Sigmoid colon (tissue), 7 donors: ENCODE data around the gene SDK1. TPM values are rescaled to one million over a fixed set of nuclear protein-coding genes. Genes with fewer than 3 reads are reported as not detected.

Experiments used
- DNase-seq: peaks from one replicate; pipeline ENCODE4 v3.0.0-alpha.2; 2019
- H3K27ac ChIP-seq, 4 donors: fragments of 200-600 bp; sonication (generic); one replicate each; pipeline ENCODE4 v1.5.1; 2016 to 2019; ENCODE audit warnings: mild to moderate bottlenecking in 1 of 4
- H3K27me3 ChIP-seq, 3 donors: fragments of 200-600 bp; sonication (generic); one replicate each; pipeline ENCODE4 v1.5.1; 2019; ENCODE audit warnings: mild to moderate bottlenecking in 1 of 3
- H3K36me3 ChIP-seq, 4 donors: fragments of 200-600 bp; sonication (generic); one replicate each; pipeline ENCODE4 v1.5.1; 2016 to 2019
- H3K4me1 ChIP-seq, 4 donors: fragments of 200-600 bp; sonication (generic); one replicate each; pipeline ENCODE4 v1.5.1; 2017 to 2019
- H3K4me3 ChIP-seq, 4 donors: fragments of 200-600 bp; sonication (generic); one replicate each; pipeline ENCODE4 v1.5.1; 2017 to 2019; ENCODE audit warnings: mild to moderate bottlenecking in 2 of 4, moderate library complexity in 1 of 4
- H3K9me3 ChIP-seq, 4 donors: fragments of 200-600 bp in 3 of 4; sonication (generic) in 3 of 4; one replicate each; pipeline versions ENCODE4 v1.5.1 to v1.6.1; 2013 to 2019
- EP300 ChIP-seq, 4 donors: sonication (generic); formaldehyde crosslinking; IDR thresholded peaks; one replicate each; pipeline ENCODE4 v1.6.1; 2017; ENCODE audit warnings: antibody characterized with exemption in 4 of 4
- POLR2A ChIP-seq, 2 donors: fragments of 450-650 bp; IDR thresholded peaks; one replicate each; pipeline ENCODE4 v1.6.1; 2016; ENCODE audit warnings: antibody characterized with exemption in 2 of 2, mild to moderate bottlenecking in 2 of 2, moderate library complexity in 2 of 2
- POLR2AphosphoS5 ChIP-seq, 4 donors: sonication (generic); formaldehyde crosslinking; IDR thresholded peaks; one replicate each; pipeline ENCODE4 v1.6.1; 2017; ENCODE audit warnings: antibody characterized with exemption in 4 of 4
- WGBS, 2 donors: extraction: QIAGEN DNeasy Blood & Tissue Kit; methylation state at CpG; one replicate each; pipeline ENCODE4 v1.1.7; 2013; 5-methylcytosine and 5-hydroxymethylcytosine counted together
- intact Hi-C: fragments of 100-400 bp; cut with DNase I; formaldehyde crosslinking; loops from one replicate; pipeline ENCODE4 v1.15.1; 2023
- polyA plus RNA-seq, 3 donors: library from polyadenylated mRNA; stranded (reverse); fragments of 200-250 nt; gene quantifications; one replicate each; pipeline ENCODE4 v1.2.3, GENCODE V29; 2013
- total RNA-seq, 4 donors: library from RNA; depleted of rRNA; stranded (reverse); fragments of >200 nt; gene quantifications; one replicate each; pipeline ENCODE4 v1.1.0, GENCODE V29; 2016
- TF ChIP-seq, protein P1 (sequence below), 4 experiments: fragments of 450-650 bp in 3 of 4; fragments of 200-600 bp in 1 of 4; IDR thresholded peaks; one replicate each; pipeline ENCODE4 v1.5.1; 2016 to 2019; ENCODE audit warnings: antibody characterized with exemption in 4 of 4, mild to moderate bottlenecking in 3 of 4, moderate library complexity in 2 of 4
- donor health status: healthy with polysubstance abuse.
- donor health status: Bipolar disorder and iron deficiency.
- donor health status: healthy.

The SDK1 gene
- total and polyA plus RNA-seq, 7 donors = under 0.01 to 23.0 (median 10.0) TPM; not detected in 1

DNA sequence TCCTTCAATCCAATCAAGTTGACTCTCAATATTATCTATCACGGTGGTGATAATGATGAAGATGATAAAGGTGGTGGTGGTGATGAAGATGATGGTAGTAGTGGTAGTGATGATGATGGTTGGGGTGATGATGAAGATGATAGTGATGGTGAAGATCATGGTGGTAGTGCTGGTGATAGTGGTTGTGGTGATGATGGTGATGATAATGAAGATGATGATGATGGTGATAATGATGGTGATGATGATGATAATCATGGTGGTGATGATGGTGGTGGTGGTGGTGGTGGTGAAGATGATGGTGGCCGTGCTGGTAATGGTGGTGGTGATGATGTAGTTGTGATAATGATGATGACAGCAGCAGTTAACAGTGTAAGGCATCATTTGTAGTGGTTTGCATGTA is 29.8 kb upstream of the SDK1 start:
- no peaks in the 10 kb centered on the region for H3K9me3 ChIP-seq
- H3K4me1 ChIP-seq = no peaks in the 10 kb centered on the region
- no peak for DNase-seq
- H3K27ac ChIP-seq = no peak overlapping the region
- intact Hi-C loops = no loop called here
- WGBS, 2 donors = 84 to 87% methylated on average over 2 of the region's 2 CpGs
- H3K4me3 ChIP-seq = no peak overlapping the region
- H3K36me3 ChIP-seq = no peaks in the 10 kb centered on the region
- H3K27me3 ChIP-seq = no peaks in the 10 kb centered on the region
- TF ChIP-seq POLR2A (IDR thresholded peaks at IDR 0.05) (no peak), POLR2AphosphoS5 (IDR thresholded peaks at IDR 0.05) (no peak), EP300 (IDR thresholded peaks at IDR 0.05) (no peak)
- TF ChIP-seq, protein P1, sequence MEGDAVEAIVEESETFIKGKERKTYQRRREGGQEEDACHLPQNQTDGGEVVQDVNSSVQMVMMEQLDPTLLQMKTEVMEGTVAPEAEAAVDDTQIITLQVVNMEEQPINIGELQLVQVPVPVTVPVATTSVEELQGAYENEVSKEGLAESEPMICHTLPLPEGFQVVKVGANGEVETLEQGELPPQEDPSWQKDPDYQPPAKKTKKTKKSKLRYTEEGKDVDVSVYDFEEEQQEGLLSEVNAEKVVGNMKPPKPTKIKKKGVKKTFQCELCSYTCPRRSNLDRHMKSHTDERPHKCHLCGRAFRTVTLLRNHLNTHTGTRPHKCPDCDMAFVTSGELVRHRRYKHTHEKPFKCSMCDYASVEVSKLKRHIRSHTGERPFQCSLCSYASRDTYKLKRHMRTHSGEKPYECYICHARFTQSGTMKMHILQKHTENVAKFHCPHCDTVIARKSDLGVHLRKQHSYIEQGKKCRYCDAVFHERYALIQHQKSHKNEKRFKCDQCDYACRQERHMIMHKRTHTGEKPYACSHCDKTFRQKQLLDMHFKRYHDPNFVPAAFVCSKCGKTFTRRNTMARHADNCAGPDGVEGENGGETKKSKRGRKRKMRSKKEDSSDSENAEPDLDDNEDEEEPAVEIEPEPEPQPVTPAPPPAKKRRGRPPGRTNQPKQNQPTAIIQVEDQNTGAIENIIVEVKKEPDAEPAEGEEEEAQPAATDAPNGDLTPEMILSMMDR (IDR thresholded peaks at IDR 0.05) = no peak

DNA sequence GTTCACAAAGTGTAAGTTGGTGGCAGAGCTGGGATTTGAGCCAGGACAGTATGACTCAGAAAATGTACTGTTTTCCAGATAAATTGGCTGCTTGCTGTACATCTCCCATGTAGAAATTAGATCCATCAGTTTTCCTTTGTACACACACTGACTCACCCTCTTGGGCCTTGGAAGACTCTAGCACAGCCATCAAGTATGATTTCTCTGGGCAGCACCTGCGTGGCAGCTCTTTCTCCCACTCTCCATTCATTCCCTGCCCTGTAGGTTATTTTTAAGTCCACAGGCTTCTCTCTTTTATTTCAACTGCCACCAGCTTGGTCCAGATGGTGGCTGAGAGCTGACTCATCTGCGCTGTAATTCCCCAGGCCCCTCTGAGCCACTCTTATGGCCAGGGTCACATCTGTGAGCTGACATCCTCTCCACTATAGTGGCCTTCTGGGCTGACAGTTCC is 28.3 kb upstream of the SDK1 start:
- TF ChIP-seq POLR2A (IDR thresholded peaks at IDR 0.05) (no peak), POLR2AphosphoS5 (IDR thresholded peaks at IDR 0.05) (no peak), EP300 (IDR thresholded peaks at IDR 0.05) (no peak)
- TF ChIP-seq, protein P1 (IDR thresholded peaks at IDR 0.05) = no peak
- no peak for DNase-seq
- H3K27me3 ChIP-seq = no peaks in the 10 kb centered on the region
- no peaks in the 10 kb centered on the region for H3K9me3 ChIP-seq
- H3K4me1 ChIP-seq = no peaks in the 10 kb centered on the region
- 70 to 78% methylated on average over 2 of the region's 2 CpGs for WGBS, 2 donors
- H3K27ac ChIP-seq = no peak overlapping the region
- no peak overlapping the region for H3K4me3 ChIP-seq
- intact Hi-C loops = no loop called here
- no peaks in the 10 kb centered on the region for H3K36me3 ChIP-seq

DNA sequence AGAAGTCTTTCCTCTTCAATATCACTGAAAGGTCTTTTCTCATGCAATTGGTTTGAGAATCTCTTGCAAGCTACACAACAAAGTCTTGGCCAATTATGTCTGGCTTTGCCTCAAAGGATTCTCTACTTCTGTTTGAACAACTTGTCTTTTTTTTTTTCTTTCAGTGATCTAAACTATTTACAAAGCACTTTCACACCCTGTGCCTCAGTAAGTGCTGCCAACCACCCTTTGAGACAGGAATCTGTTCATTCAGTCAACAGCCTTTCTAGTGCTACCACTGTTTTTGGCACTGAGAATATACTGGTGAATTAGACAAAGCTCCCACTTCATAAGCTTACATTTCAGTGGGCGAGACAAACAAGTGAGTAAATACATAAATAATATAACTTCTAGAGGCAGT is 26.9 kb upstream of the SDK1 start:
- intact Hi-C loops = no loop called here
- Histone ChIP-seq H3K27ac (no peak overlapping the region), H3K4me1 (no peaks in the 10 kb centered on the region), H3K27me3 (no peaks in the 10 kb centered on the region), H3K9me3 (no peaks in the 10 kb centered on the region), H3K36me3 (no peaks in the 10 kb centered on the region), H3K4me3 (no peak overlapping the region)
- TF ChIP-seq, protein P1 (IDR thresholded peaks at IDR 0.05) = no peak
- TF ChIP-seq POLR2A (IDR thresholded peaks at IDR 0.05) = no peak
- TF ChIP-seq EP300 (IDR thresholded peaks at IDR 0.05) = no peak
- no peak for TF ChIP-seq POLR2AphosphoS5 (IDR thresholded peaks at IDR 0.05)
- WGBS, 2 donors = 82 to 92% methylated on average over 1 of the region's 1 CpG
- DNase-seq = no peak

DNA sequence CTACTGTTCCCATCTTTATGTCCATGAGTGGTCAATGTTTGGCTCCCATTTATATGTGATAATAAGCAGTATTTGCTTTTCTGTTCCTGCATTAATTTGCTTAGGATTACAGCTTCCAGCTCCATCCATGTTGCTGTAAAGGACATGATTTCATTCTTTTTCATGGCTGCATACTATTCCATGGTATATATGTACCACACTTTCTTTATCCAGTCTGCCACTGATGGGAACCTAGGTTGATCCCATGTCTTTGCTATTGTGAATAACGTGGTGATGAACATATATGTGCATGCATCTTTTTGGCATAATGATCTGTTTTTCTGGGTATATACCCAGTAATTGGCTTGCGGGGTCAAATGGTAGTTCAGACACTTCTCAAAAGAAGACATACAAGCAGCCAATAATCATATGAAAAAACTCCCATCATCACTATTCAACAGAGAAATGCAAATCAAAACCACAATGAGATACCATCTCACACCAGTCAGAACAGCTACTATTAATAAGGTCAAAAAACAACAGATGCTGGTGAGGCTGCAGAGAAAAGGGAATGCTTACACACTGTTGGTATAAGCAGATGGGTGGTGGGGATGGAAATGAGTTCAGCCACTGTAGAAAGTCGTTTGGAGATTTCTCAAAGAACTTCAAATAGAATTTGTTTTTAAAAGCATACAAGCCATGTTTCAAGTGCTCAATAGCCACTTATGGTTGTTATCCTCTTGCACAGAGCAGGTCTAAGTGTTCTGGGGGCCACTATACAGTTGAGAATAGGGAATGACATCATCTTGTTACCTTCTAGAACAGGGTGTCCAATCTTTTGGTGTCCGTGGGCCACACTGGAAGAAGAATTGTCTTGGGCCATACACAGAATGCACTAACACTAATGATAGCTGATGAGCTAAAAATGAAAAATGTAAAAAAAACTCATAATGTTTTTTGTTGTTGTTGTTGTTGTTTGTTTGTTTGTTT is 23.2 kb upstream of the SDK1 start:
- no peak for DNase-seq
- TF ChIP-seq EP300 (IDR thresholded peaks at IDR 0.05) (no peak), POLR2A (IDR thresholded peaks at IDR 0.05) (no peak), POLR2AphosphoS5 (IDR thresholded peaks at IDR 0.05) (no peak)
- TF ChIP-seq, protein P1 (IDR thresholded peaks at IDR 0.05) = no peak
- no peak overlapping the region for H3K27ac ChIP-seq
- intact Hi-C loops = no loop called here
- no peaks in the 10 kb centered on the region for H3K9me3 ChIP-seq
- no peaks in the 10 kb centered on the region for H3K36me3 ChIP-seq
- no peak overlapping the region for H3K4me3 ChIP-seq
- WGBS, 2 donors = 67 to 70% methylated on average over 4 of the region's 4 CpGs
- peaks cover 0 to 24% (median 8%) of the 10 kb centered on the region in 4 donors for H3K4me1 ChIP-seq
- H3K27me3 ChIP-seq = no peaks in the 10 kb centered on the region
